GM23338 (cell line): ENCODE measurements around the gene ZNF711. TPM values are rescaled to one million over a fixed set of nuclear protein-coding genes. Genes with fewer than 3 reads are reported as not detected.
"Not testable (repeated sequence)": the region's sequence is repeated elsewhere in the genome, so short reads cannot be mapped to it uniquely, and the experiment has no call there.

ENCODE experiments used
- ATAC-seq: fragments of 200-7000 bp; cut with Tn5 transposase; 3 replicates; pipeline ENCODE4 v1.9.1; 2020
- DNase-seq: peaks from one replicate; pipeline ENCODE4 v3.0.0-alpha.2; 2015; ENCODE audit warnings: low spot score
- H2AFZ ChIP-seq: fragments of 200-600 bp; sonication (generic); 2 replicates; pipeline ENCODE4 v1.8.0; 2016; ENCODE audit warnings: antibody characterized with exemption, mild to moderate bottlenecking, moderate library complexity
- H3F3A ChIP-seq: fragments of 200-600 bp; sonication (generic); replicated peaks from 2 replicates; pipeline ENCODE4 v1.8.0; 2017; ENCODE audit warnings: antibody characterized with exemption, mixed run types, low read depth
- H3K27ac ChIP-seq: fragments of 200-600 bp; sonication (generic); 2 replicates; pipeline ENCODE4 v1.6.1; 2016; ENCODE audit warnings: low read depth
- H3K27me3 ChIP-seq: fragments of 200-600 bp; sonication (generic); 2 replicates; pipeline ENCODE4 v1.8.0; 2016; ENCODE audit warnings: mild to moderate bottlenecking, mixed run types, moderate library complexity; ENCODE audit not compliant: insufficient read depth
- H3K36me3 ChIP-seq: fragments of 200-600 bp; sonication (generic); 2 replicates; pipeline ENCODE4 v1.8.0; 2016; ENCODE audit warnings: mild to moderate bottlenecking; ENCODE audit not compliant: insufficient read depth
- H3K4me1 ChIP-seq: fragments of 200-600 bp; sonication (generic); 2 replicates; pipeline ENCODE4 v1.8.0; 2016; ENCODE audit warnings: mild to moderate bottlenecking, moderate library complexity; ENCODE audit not compliant: insufficient read depth
- H3K4me2 ChIP-seq: fragments of 200-600 bp; sonication (generic); 2 replicates; pipeline ENCODE4 v1.7.1; 2017; ENCODE audit warnings: mixed run types
- H3K4me3 ChIP-seq: fragments of 200-600 bp; sonication (generic); 2 replicates; pipeline ENCODE4 v1.6.1; 2016; ENCODE audit warnings: mixed run types
- H3K79me2 ChIP-seq: fragments of 200-600 bp; sonication (generic); replicated peaks from 2 replicates; pipeline ENCODE4 v1.8.0; 2017; ENCODE audit warnings: mild to moderate bottlenecking; ENCODE audit not compliant: insufficient read depth
- H3K9me2 ChIP-seq: fragments of 200-600 bp; sonication (generic); 2 replicates; pipeline ENCODE4 v1.8.0; 2017; ENCODE audit not compliant: insufficient read depth
- H4K20me1 ChIP-seq: fragments of 200-600 bp; sonication (generic); replicated peaks from 2 replicates; pipeline ENCODE4 v1.8.0; 2017; ENCODE audit warnings: mild to moderate bottlenecking; ENCODE audit not compliant: insufficient read depth
- H3K27ac Mint-ChIP-seq: 2 replicates; pipeline ENCODE4 v1.8.0; 2020; ENCODE audit warnings: inconsistent platforms, mild to moderate bottlenecking, moderate library complexity, mixed read lengths
- H3K27me3 Mint-ChIP-seq: 3 replicates; pipeline ENCODE4 v1.8.0; 2022; ENCODE audit warnings: low read depth, mild to moderate bottlenecking, moderate library complexity, mixed read lengths, inconsistent platforms; ENCODE audit not compliant: insufficient read depth, poor library complexity
- H3K36me3 Mint-ChIP-seq: 3 replicates; pipeline ENCODE4 v1.8.0; 2021; ENCODE audit warnings: low read depth, mild to moderate bottlenecking, inconsistent platforms, moderate library complexity, mixed read lengths
- H3K4me1 Mint-ChIP-seq: 3 replicates; pipeline ENCODE4 v1.8.0; 2020; ENCODE audit warnings: mild to moderate bottlenecking, inconsistent platforms, mixed read lengths
- H3K4me3 Mint-ChIP-seq: 3 replicates; pipeline ENCODE4 v1.8.0; 2021; ENCODE audit warnings: moderate library complexity, mild to moderate bottlenecking, inconsistent platforms, mixed read lengths
- H3K9me3 Mint-ChIP-seq: 3 replicates; pipeline ENCODE4 v1.8.0; 2020; ENCODE audit warnings: moderate library complexity, mild to moderate bottlenecking, inconsistent platforms, mixed read lengths
- CREB1 ChIP-seq: fragments of 250-450 bp; sonication (Bioruptor Pico); IDR thresholded peaks from 2 replicates; pipeline ENCODE4 v1.5.0; 2020; ENCODE audit warnings: low read depth, mild to moderate bottlenecking, moderate library complexity
- polyA plus RNA-seq: library from polyadenylated mRNA; unstranded; fragments of >200 nt; fragmentation: Nextera tagmentation; extraction: Ambion mirVana; gene quantifications from 2 replicates; pipeline ENCODE4 v1.2.1, GENCODE V29; 2016
- total RNA-seq: library from RNA; depleted of rRNA; stranded (reverse); fragments of >200 nt; shearing (Covaris generic); gene quantifications from 2 replicates; pipeline ENCODE4 v1.2.3, GENCODE V29; 2014; rRNA removed
- TF ChIP-seq, protein P1 (sequence below): IDR thresholded peaks from 2 replicates; pipeline ENCODE4 v1.6.1; 2016; ENCODE audit warnings: antibody characterized with exemption
- TF ChIP-seq, protein P2 (sequence below), 2 experiments: fragments of 200-600 bp in 1 of 2; sonication (generic) in 1 of 2; conservative IDR thresholded peaks; 2 replicates each; pipeline versions ENCODE4 v1.5.1 to v1.6.1; 2016 to 2017; ENCODE audit warnings: antibody characterized with exemption in 2 of 2, low read depth in 2 of 2, mild to moderate bottlenecking in 2 of 2, moderate library complexity in 1 of 2

The ZNF711 gene
- total and polyA plus RNA-seq, 2 experiments from 2014 or later, result 12.2 to 20.0 TPM

- no peaks in the 10 kb centered on the region for H3K4me1 ChIP-seq
- H4K20me1 ChIP-seq, result no peaks in the 10 kb centered on the region
- H2AFZ ChIP-seq, result no peak overlapping the region
- H3K27me3 Mint-ChIP-seq, result no peaks in the 10 kb centered on the region
- H3K4me2 ChIP-seq, result no peak overlapping the region
- no peaks in the 10 kb centered on the region for H3K9me2 ChIP-seq
- no peak overlapping the region for H3K27ac Mint-ChIP-seq
- no peaks in the 10 kb centered on the region for H3K27me3 ChIP-seq
- TF ChIP-seq, protein P1, sequence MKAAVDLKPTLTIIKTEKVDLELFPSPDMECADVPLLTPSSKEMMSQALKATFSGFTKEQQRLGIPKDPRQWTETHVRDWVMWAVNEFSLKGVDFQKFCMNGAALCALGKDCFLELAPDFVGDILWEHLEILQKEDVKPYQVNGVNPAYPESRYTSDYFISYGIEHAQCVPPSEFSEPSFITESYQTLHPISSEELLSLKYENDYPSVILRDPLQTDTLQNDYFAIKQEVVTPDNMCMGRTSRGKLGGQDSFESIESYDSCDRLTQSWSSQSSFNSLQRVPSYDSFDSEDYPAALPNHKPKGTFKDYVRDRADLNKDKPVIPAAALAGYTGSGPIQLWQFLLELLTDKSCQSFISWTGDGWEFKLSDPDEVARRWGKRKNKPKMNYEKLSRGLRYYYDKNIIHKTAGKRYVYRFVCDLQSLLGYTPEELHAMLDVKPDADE, result no peak
- TF ChIP-seq, protein P2, sequence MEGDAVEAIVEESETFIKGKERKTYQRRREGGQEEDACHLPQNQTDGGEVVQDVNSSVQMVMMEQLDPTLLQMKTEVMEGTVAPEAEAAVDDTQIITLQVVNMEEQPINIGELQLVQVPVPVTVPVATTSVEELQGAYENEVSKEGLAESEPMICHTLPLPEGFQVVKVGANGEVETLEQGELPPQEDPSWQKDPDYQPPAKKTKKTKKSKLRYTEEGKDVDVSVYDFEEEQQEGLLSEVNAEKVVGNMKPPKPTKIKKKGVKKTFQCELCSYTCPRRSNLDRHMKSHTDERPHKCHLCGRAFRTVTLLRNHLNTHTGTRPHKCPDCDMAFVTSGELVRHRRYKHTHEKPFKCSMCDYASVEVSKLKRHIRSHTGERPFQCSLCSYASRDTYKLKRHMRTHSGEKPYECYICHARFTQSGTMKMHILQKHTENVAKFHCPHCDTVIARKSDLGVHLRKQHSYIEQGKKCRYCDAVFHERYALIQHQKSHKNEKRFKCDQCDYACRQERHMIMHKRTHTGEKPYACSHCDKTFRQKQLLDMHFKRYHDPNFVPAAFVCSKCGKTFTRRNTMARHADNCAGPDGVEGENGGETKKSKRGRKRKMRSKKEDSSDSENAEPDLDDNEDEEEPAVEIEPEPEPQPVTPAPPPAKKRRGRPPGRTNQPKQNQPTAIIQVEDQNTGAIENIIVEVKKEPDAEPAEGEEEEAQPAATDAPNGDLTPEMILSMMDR (conservative IDR thresholded peaks at IDR 0.05; ENCODE audit: low read depth in 2 of 2), result peak; percentile 19 to 28; a peak in 2 of 4 replicates
- TF ChIP-seq CREB1, result no peak
- no peak overlapping the region for H3K4me3 Mint-ChIP-seq
- H3K9me3 Mint-ChIP-seq, result no peaks in the 10 kb centered on the region
- no peaks in the 10 kb centered on the region for H3K79me2 ChIP-seq
- H3K27ac ChIP-seq, result no peak overlapping the region
- no peaks in the 10 kb centered on the region for H3F3A ChIP-seq
- H3K4me3 ChIP-seq, result no peak overlapping the region
- DNase-seq, result peak; percentile 16
- no peaks in the 10 kb centered on the region for H3K4me1 Mint-ChIP-seq
- no peak for ATAC-seq
- H3K36me3 ChIP-seq, result no peaks in the 10 kb centered on the region
- H3K36me3 Mint-ChIP-seq, result no peaks in the 10 kb centered on the region
These were observed 65.9 kb downstream of the ZNF711 start for GRCh38 chrX:85309717-85310116.

DNA sequence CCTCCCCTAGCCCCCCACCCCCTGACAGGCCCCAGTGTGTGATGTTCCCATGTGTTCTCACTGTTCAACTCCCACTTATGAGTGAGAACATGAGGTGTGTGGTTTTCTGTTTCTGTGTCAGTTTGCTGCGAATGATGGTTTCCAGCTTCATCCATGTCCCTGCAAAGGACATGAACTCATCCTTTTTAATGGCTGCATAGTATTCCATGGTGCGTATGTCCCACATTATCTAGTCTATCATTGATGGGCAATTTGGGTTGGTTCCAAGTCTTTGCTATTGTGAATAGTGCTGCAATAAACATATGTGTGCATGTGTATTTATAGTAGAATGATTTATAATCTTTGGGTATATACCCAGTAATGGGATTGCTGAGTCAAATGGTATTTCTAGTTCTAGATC lies 67.6 kb downstream of the ZNF711 start:
- H3K79me2 ChIP-seq, DNase-seq, H3K9me3 Mint-ChIP-seq, H3K27ac Mint-ChIP-seq, H3F3A ChIP-seq, H3K36me3 ChIP-seq, H3K27me3 Mint-ChIP-seq, H3K4me1 Mint-ChIP-seq, H2AFZ ChIP-seq, H3K9me2 ChIP-seq, H3K4me2 ChIP-seq, H3K4me1 ChIP-seq, H3K36me3 Mint-ChIP-seq, H4K20me1 ChIP-seq, H3K27me3 ChIP-seq, H3K4me3 ChIP-seq, H3K27ac ChIP-seq, H3K4me3 Mint-ChIP-seq, ATAC-seq: not testable (repeated sequence)

Other genes starting within 250 kb of the ZNF711 start
- gene APOOL, start 240.1 kb upstream of the ZNF711 start, total RNA-seq, result 7.5 and 10.4 TPM in 2 replicates
- gene APOOL, start 240.1 kb upstream of the ZNF711 start, polyA plus RNA-seq, result 11.0 and 11.1 TPM in 2 replicates
- gene SATL1, start 212 bp upstream of the ZNF711 start, total RNA-seq, result 0.14 TPM in 1 of 2 replicates, not detected in the other
- 0.38 and 0.68 TPM in 2 replicates for gene SATL1, start 212 bp upstream of the ZNF711 start, polyA plus RNA-seq
- 0.10 TPM in 1 of 2 replicates, not detected in the other for gene POF1B, start 135.7 kb downstream of the ZNF711 start, total RNA-seq
- 0.05 TPM in 1 of 2 replicates, not detected in the other for gene POF1B, start 135.7 kb downstream of the ZNF711 start, polyA plus RNA-seq